ENCODE measurements around the gene FNIP2. TPM values are rescaled to one million over a fixed set of nuclear protein-coding genes. Genes with fewer than 3 reads are reported as not detected.
A peak's percentile ranks its signal among the peaks of the same experiment; 100 is the strongest.

Gene FNIP2
- total and polyA plus RNA-seq, 2 experiments from 2014 or later: 1.8 to 22.4 TPM

DNA sequence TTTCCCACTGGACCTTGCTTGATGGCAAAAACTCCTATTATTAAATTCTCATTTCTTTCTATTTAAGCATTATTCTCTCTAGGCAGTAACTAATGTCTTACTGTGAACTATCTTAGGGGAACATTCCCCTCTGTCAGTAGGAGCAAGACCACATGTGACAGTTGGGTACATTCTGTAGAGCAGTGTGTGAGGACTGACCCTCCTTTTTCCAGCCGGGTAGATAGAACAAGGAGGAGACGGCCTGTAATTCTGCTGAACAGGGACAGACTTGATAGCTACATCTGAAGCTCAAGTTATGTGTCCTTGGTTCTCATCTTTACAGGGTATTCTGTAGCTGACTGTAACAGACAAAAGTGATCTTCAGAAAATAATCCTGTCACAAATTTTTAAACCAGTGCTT, 43.3 kb downstream of the FNIP2 start:
- WGBS, 2 experiments (ENCODE audit: low coverage in 1 of 2, low lambda C conversion rate in 2 of 2, missing lambda C conversion rate in 2 of 2): 85 to 87% methylated on average over 2 of the region's 2 CpGs
- H3K79me2 ChIP-seq (ENCODE audit: insufficient read depth): peaks cover 74% of the 10 kb centered on the region
- peaks cover 42% of the 10 kb centered on the region for H3F3A ChIP-seq (ENCODE audit: insufficient read depth)
- H3K4me1 ChIP-seq (ENCODE audit: insufficient read depth): peaks cover 51% of the 10 kb centered on the region
- H3K27me3 ChIP-seq (replicated peaks; ENCODE audit: insufficient read depth): no peaks in the 10 kb centered on the region
- no peak overlapping the region for H3K4me3 ChIP-seq
- H3K9ac ChIP-seq: no peak overlapping the region
- no peak overlapping the region for H3K4me2 ChIP-seq (ENCODE audit: unreplicated experiment)
- no peaks in the 10 kb centered on the region for H4K20me1 ChIP-seq (ENCODE audit: insufficient read depth)
- TF ChIP-seq EZH2 (IDR thresholded peaks at IDR 0.05; ENCODE audit: insufficient read depth, poor library complexity, severe bottlenecking) (no peak), EZH2phosphoT487 (IDR thresholded peaks at IDR 0.05; ENCODE audit: insufficient read depth, low read depth) (no peak)
- H3K36me3 ChIP-seq (ENCODE audit: low read depth): no peaks in the 10 kb centered on the region
- no peaks in the 10 kb centered on the region for H3K9me2 ChIP-seq (ENCODE audit: insufficient read depth)
- in situ Hi-C loops (cut with MboI): no loop called here
- H2AFZ ChIP-seq: no peak overlapping the region
- H3K27ac ChIP-seq: no peak overlapping the region
- no peaks in the 10 kb centered on the region for H3K9me3 ChIP-seq (ENCODE audit: low read depth)
- DNase-seq: no peak

DNA sequence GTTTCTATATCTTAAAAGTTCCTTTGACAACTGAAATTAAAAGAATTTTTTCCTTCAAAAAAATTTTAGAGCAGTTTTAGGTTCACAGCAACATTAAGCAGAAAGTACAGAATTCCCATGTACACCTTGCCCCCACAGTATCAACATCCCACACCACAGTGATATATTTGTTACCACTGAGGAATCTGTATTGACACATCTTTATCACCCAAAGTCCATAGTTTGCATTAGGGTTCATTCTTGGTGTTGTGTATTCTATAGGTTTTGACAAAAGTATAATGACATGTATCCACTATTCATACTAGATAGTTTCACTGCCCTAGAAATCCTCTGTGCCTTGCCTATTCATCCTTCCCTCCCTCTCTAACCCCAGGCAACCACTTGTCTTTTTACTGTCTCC, 43.7 kb downstream of the FNIP2 start:
- Histone ChIP-seq H3K27me3 (replicated peaks; ENCODE audit: insufficient read depth) (no peaks in the 10 kb centered on the region), H3F3A (ENCODE audit: insufficient read depth) (peaks cover 42% of the 10 kb centered on the region), H3K9me2 (ENCODE audit: insufficient read depth) (no peaks in the 10 kb centered on the region), H3K9me3 (ENCODE audit: low read depth) (no peaks in the 10 kb centered on the region), H3K4me1 (ENCODE audit: insufficient read depth) (peaks cover 51% of the 10 kb centered on the region), H3K9ac (no peak overlapping the region), H3K36me3 (ENCODE audit: low read depth) (no peaks in the 10 kb centered on the region), H2AFZ (no peak overlapping the region), H3K4me2 (ENCODE audit: unreplicated experiment) (no peak overlapping the region), H3K4me3 (no peak overlapping the region), H3K79me2 (ENCODE audit: insufficient read depth) (peaks cover 75% of the 10 kb centered on the region), H4K20me1 (ENCODE audit: insufficient read depth) (no peaks in the 10 kb centered on the region), H3K27ac (no peak overlapping the region)
- in situ Hi-C loops (cut with MboI): no loop called here
- TF ChIP-seq EZH2phosphoT487 (IDR thresholded peaks at IDR 0.05; ENCODE audit: insufficient read depth, low read depth) (no peak), EZH2 (IDR thresholded peaks at IDR 0.05; ENCODE audit: insufficient read depth, poor library complexity, severe bottlenecking) (no peak)
- no peak for DNase-seq

DNA sequence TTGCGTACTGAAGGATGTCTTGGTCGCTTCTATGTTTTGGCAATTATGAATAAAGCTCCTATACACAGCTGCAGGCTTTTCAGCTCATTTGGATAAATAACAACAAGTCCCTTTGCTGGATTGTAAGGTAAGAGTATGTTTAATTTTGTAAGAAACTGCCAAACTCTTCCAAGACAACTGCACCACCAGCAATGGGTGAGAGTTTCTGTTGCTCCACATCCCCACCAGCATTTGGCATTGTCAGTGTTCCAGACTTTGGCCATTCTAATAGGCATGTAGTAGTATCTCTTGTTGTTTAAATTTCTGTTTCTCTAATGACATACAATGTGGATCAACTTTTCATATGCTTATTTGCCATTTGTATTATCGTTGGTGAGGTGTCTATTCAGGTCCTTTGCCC, 44.3 kb downstream of the FNIP2 start:
- Histone ChIP-seq H3K79me2 (ENCODE audit: insufficient read depth) (peaks cover 75% of the 10 kb centered on the region), H3K9me2 (ENCODE audit: insufficient read depth) (no peaks in the 10 kb centered on the region), H4K20me1 (ENCODE audit: insufficient read depth) (no peaks in the 10 kb centered on the region), H3K9ac (no peak overlapping the region), H3K4me3 (no peak overlapping the region), H3F3A (ENCODE audit: insufficient read depth) (peaks cover 42% of the 10 kb centered on the region), H3K4me2 (ENCODE audit: unreplicated experiment) (no peak overlapping the region), H3K9me3 (ENCODE audit: low read depth) (no peaks in the 10 kb centered on the region), H3K27me3 (replicated peaks; ENCODE audit: insufficient read depth) (no peaks in the 10 kb centered on the region), H3K27ac (no peak overlapping the region), H3K4me1 (ENCODE audit: insufficient read depth) (peaks cover 51% of the 10 kb centered on the region), H3K36me3 (ENCODE audit: low read depth) (no peaks in the 10 kb centered on the region), H2AFZ (no peak overlapping the region)
- TF ChIP-seq EZH2phosphoT487 (IDR thresholded peaks at IDR 0.05; ENCODE audit: insufficient read depth, low read depth) (no peak), EZH2 (IDR thresholded peaks at IDR 0.05; ENCODE audit: insufficient read depth, poor library complexity, severe bottlenecking) (no peak)
- in situ Hi-C loops (cut with MboI): no loop called here
- no peak for DNase-seq
- WGBS, 2 experiments (ENCODE audit: low coverage in 1 of 2, low lambda C conversion rate in 2 of 2, missing lambda C conversion rate in 2 of 2): 99 to 100% methylated on average over 3 of the region's 3 CpGs

DNA sequence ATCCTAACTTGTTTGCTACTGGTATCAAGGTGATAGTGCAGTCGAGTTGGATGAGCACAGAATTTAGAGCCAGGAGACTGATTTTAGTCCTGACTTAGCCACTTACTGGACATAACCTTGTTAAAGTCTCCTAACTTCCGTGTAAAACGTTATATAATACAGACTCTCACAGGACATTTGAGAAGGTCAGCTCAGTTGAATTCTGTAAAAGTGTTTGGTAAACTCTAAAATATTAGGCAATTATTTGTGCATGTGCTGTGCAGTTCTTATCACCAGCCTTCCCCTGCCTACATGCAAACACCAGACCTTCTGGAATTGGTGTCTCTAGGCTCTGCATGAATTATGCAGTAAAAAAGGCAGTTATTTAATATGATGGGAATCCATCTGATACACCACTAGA, 45.4 kb downstream of the FNIP2 start:
- Histone ChIP-seq H2AFZ (no peak overlapping the region), H3K36me3 (ENCODE audit: low read depth) (no peaks in the 10 kb centered on the region), H3K9me3 (ENCODE audit: low read depth) (no peaks in the 10 kb centered on the region), H3K4me3 (no peak overlapping the region), H4K20me1 (ENCODE audit: insufficient read depth) (no peaks in the 10 kb centered on the region), H3K27me3 (replicated peaks; ENCODE audit: insufficient read depth) (no peaks in the 10 kb centered on the region), H3K4me1 (ENCODE audit: insufficient read depth) (peaks cover 46% of the 10 kb centered on the region), H3K9me2 (ENCODE audit: insufficient read depth) (no peaks in the 10 kb centered on the region), H3K79me2 (ENCODE audit: insufficient read depth) (peaks cover 75% of the 10 kb centered on the region), H3F3A (ENCODE audit: insufficient read depth) (peaks cover 35% of the 10 kb centered on the region), H3K27ac (peak overlapping the region; percentile 30), H3K4me2 (ENCODE audit: unreplicated experiment) (peak overlapping the region; percentile 39), H3K9ac (no peak overlapping the region)
- no peak for DNase-seq
- WGBS, 2 experiments (ENCODE audit: low coverage in 1 of 2, low lambda C conversion rate in 2 of 2, missing lambda C conversion rate in 2 of 2): 94 to 96% methylated on average over 3 of the region's 3 CpGs
- TF ChIP-seq EZH2 (IDR thresholded peaks at IDR 0.05; ENCODE audit: insufficient read depth, poor library complexity, severe bottlenecking): no peak
- no peak for TF ChIP-seq EZH2phosphoT487 (IDR thresholded peaks at IDR 0.05; ENCODE audit: insufficient read depth, low read depth)
- in situ Hi-C loops (cut with MboI): no loop called here
